ENCODE data around the gene CYRIA. TPM values are rescaled to one million over a fixed set of nuclear protein-coding genes. Genes with fewer than 3 reads are reported as not detected.

The CYRIA gene
- total RNA-seq, 1 donor from 2014 or later = 19.3 TPM

- no peak overlapping the region for H3K27ac Mint-ChIP-seq (ENCODE audit: unreplicated experiment)
- no peaks in the 10 kb centered on the region for H3K9me3 Mint-ChIP-seq (ENCODE audit: unreplicated experiment)
- no peaks in the 10 kb centered on the region for H3K36me3 Mint-ChIP-seq (ENCODE audit: unreplicated experiment)
- no peak overlapping the region for H3K4me3 Mint-ChIP-seq (ENCODE audit: unreplicated experiment)
- DNase-seq = no peak
- TF ChIP-seq CTCF (IDR thresholded peaks at IDR 0.05; ENCODE audit: partially characterized antibody, unreplicated experiment) = no peak
- peaks cover 9% of the 10 kb centered on the region for H3K4me1 Mint-ChIP-seq (ENCODE audit: low read depth, unreplicated experiment)
- H3K27me3 Mint-ChIP-seq (ENCODE audit: unreplicated experiment) = no peaks in the 10 kb centered on the region
These were observed 36.6 kb downstream of the CYRIA start for GRCh38 chr2:16629044-16629443.

- H3K4me3 Mint-ChIP-seq (ENCODE audit: unreplicated experiment) = no peak overlapping the region
- TF ChIP-seq CTCF (IDR thresholded peaks at IDR 0.05; ENCODE audit: partially characterized antibody, unreplicated experiment) = no peak
- DNase-seq = no peak
- peaks cover 9% of the 10 kb centered on the region for H3K4me1 Mint-ChIP-seq (ENCODE audit: low read depth, unreplicated experiment)
- H3K36me3 Mint-ChIP-seq (ENCODE audit: unreplicated experiment) = no peaks in the 10 kb centered on the region
- no peaks in the 10 kb centered on the region for H3K9me3 Mint-ChIP-seq (ENCODE audit: unreplicated experiment)
- H3K27ac Mint-ChIP-seq (ENCODE audit: unreplicated experiment) = no peak overlapping the region
- H3K27me3 Mint-ChIP-seq (ENCODE audit: unreplicated experiment) = no peaks in the 10 kb centered on the region
These were observed 37.3 kb downstream of the CYRIA start for GRCh38 chr2:16628314-16628713.

- peaks cover 3% of the 10 kb centered on the region for H3K4me1 Mint-ChIP-seq (ENCODE audit: low read depth, unreplicated experiment)
- no peak overlapping the region for H3K27ac Mint-ChIP-seq (ENCODE audit: unreplicated experiment)
- H3K9me3 Mint-ChIP-seq (ENCODE audit: unreplicated experiment) = peaks cover 2% of the 10 kb centered on the region
- no peaks in the 10 kb centered on the region for H3K27me3 Mint-ChIP-seq (ENCODE audit: unreplicated experiment)
- no peak overlapping the region for H3K4me3 Mint-ChIP-seq (ENCODE audit: unreplicated experiment)
- no peak for DNase-seq
- no peak for TF ChIP-seq CTCF (IDR thresholded peaks at IDR 0.05; ENCODE audit: partially characterized antibody, unreplicated experiment)
- H3K36me3 Mint-ChIP-seq (ENCODE audit: unreplicated experiment) = no peaks in the 10 kb centered on the region
These were observed 38.5 kb downstream of the CYRIA start for GRCh38 chr2:16626997-16627605.

GRCh38 chr2:16626497-16626896, 39.1 kb downstream of the CYRIA start:
- Mint-ChIP-seq H3K4me1 (ENCODE audit: low read depth, unreplicated experiment) (peaks cover 3% of the 10 kb centered on the region), H3K27me3 (ENCODE audit: unreplicated experiment) (no peaks in the 10 kb centered on the region), H3K27ac (ENCODE audit: unreplicated experiment) (no peak overlapping the region), H3K9me3 (ENCODE audit: unreplicated experiment) (peaks cover 2% of the 10 kb centered on the region), H3K36me3 (ENCODE audit: unreplicated experiment) (no peaks in the 10 kb centered on the region), H3K4me3 (ENCODE audit: unreplicated experiment) (no peak overlapping the region)
- no peak for TF ChIP-seq CTCF (IDR thresholded peaks at IDR 0.05; ENCODE audit: partially characterized antibody, unreplicated experiment)
- no peak for DNase-seq

- Mint-ChIP-seq H3K4me3 (ENCODE audit: unreplicated experiment) (no peak overlapping the region), H3K27me3 (ENCODE audit: unreplicated experiment) (no peaks in the 10 kb centered on the region), H3K36me3 (ENCODE audit: unreplicated experiment) (peaks cover 2% of the 10 kb centered on the region), H3K9me3 (ENCODE audit: unreplicated experiment) (peaks cover 2% of the 10 kb centered on the region), H3K4me1 (ENCODE audit: low read depth, unreplicated experiment) (peaks cover 5% of the 10 kb centered on the region), H3K27ac (ENCODE audit: unreplicated experiment) (no peak overlapping the region)
- DNase-seq = no peak
- no peak for TF ChIP-seq CTCF (IDR thresholded peaks at IDR 0.05; ENCODE audit: partially characterized antibody, unreplicated experiment)
These were observed 39.9 kb downstream of the CYRIA start for GRCh38 chr2:16625759-16626158.
